ENCODE measurements around the gene ATP10B. TPM values are rescaled to one million over a fixed set of nuclear protein-coding genes. Genes with fewer than 3 reads are reported as not detected.

Gene ATP10B
- total and polyA plus RNA-seq, 2 experiments from 2014 or later, result not detected

DNA sequence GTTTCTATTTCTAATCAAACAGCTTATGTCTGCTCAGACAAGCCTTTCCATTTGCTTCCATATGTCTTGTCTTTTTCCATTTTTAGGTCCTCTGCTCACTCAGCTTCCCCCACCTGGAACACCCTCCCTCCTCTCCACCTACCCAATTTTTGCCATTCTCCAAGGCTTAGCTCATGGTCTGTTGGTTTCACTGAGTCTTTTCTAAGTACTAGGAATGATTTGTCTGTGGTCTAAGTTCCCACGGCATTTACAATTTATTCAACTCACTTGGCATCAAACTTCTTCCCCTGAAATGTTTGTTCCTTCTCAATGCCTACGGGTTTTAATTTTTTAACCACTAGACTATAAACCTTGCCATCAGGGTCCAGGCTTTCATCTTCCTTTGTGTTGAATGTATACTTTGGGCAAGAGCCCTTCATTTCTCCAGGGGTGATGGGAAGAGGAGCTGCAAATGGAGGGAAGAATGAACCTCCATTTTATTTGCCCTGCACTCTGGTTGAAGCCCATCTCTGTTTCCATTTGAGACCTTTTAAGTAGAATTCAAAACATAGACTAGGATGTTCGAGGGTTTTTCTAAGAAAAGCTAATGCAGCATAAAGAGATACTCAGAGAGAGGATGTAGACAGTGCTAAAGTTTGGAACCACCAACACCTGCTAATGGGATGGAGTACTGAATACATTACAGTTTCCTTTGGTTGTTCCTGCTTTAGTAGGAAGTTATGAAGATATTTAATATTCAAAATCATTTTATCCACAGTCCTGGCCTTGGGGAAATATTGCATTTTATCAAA is 326.3 kb downstream of the ATP10B start:
- no peaks in the 10 kb centered on the region for H3K36me3 ChIP-seq (ENCODE audit: low read depth)

DNA sequence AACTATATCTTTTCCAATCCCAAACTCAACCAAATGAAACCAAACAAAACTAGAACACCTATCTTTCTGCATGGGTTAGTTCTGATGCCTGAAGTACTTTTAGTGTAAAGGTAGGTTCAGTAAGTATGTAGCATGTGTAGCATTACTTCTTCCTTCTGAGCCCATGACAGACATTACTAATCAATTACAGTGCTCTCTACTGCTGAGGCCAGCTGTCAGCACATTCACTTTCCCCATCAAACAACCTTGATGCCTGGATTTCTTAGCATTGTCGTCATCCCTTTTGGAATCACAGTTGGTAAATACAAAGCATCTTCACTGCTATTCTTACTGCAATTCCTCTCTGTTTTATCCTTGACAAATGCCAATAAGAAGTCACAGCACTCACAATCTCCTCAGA is 327.2 kb downstream of the ATP10B start:
- no peak overlapping the region for H3K9ac ChIP-seq
- no peaks in the 10 kb centered on the region for H3K4me1 ChIP-seq (ENCODE audit: insufficient read depth)
- H3K27me3 ChIP-seq (replicated peaks; ENCODE audit: insufficient read depth), result peaks cover 20% of the 10 kb centered on the region
- no peaks in the 10 kb centered on the region for H3F3A ChIP-seq (ENCODE audit: insufficient read depth)
- no peak overlapping the region for H3K4me3 ChIP-seq
- H2AFZ ChIP-seq, result no peak overlapping the region
- no peaks in the 10 kb centered on the region for H4K20me1 ChIP-seq (ENCODE audit: insufficient read depth)
- no peaks in the 10 kb centered on the region for H3K9me2 ChIP-seq (ENCODE audit: insufficient read depth)
- no peak overlapping the region for H3K27ac ChIP-seq
- H3K4me2 ChIP-seq (ENCODE audit: unreplicated experiment), result no peak overlapping the region
- WGBS, 2 experiments (ENCODE audit: low coverage in 1 of 2, low lambda C conversion rate in 2 of 2, missing lambda C conversion rate in 2 of 2), result 44 to 59% methylated on average over 1 of the region's 1 CpG
- no peaks in the 10 kb centered on the region for H3K36me3 ChIP-seq (ENCODE audit: low read depth)
- no peaks in the 10 kb centered on the region for H3K79me2 ChIP-seq (ENCODE audit: insufficient read depth)
- DNase-seq, result no peak
- in situ Hi-C loops (cut with MboI), result no loop called here
- TF ChIP-seq EZH2phosphoT487 (IDR thresholded peaks at IDR 0.05; ENCODE audit: insufficient read depth, low read depth) (no peak), EZH2 (IDR thresholded peaks at IDR 0.05; ENCODE audit: insufficient read depth, poor library complexity, severe bottlenecking) (no peak)
- no peaks in the 10 kb centered on the region for H3K9me3 ChIP-seq (ENCODE audit: low read depth)

More for the DNA sequence above, 326.3 kb downstream of the ATP10B start:
- no peaks in the 10 kb centered on the region for H3K4me1 ChIP-seq (ENCODE audit: insufficient read depth)
- TF ChIP-seq EZH2phosphoT487 (IDR thresholded peaks at IDR 0.05; ENCODE audit: insufficient read depth, low read depth) (no peak), EZH2 (IDR thresholded peaks at IDR 0.05; ENCODE audit: insufficient read depth, poor library complexity, severe bottlenecking) (no peak)
- H3K4me3 ChIP-seq, result no peak overlapping the region
- H3K4me2 ChIP-seq (ENCODE audit: unreplicated experiment), result no peak overlapping the region
- H3K79me2 ChIP-seq (ENCODE audit: insufficient read depth), result no peaks in the 10 kb centered on the region
- H3K9me3 ChIP-seq (ENCODE audit: low read depth), result no peaks in the 10 kb centered on the region
- H3K27ac ChIP-seq, result no peak overlapping the region
- WGBS, 2 experiments (ENCODE audit: low coverage in 1 of 2, low lambda C conversion rate in 2 of 2, missing lambda C conversion rate in 2 of 2), result 50 to 51% methylated on average over 3 of the region's 3 CpGs
- H3K9me2 ChIP-seq (ENCODE audit: insufficient read depth), result no peaks in the 10 kb centered on the region
- H4K20me1 ChIP-seq (ENCODE audit: insufficient read depth), result no peaks in the 10 kb centered on the region
- peaks cover 20% of the 10 kb centered on the region for H3K27me3 ChIP-seq (replicated peaks; ENCODE audit: insufficient read depth)
- no peaks in the 10 kb centered on the region for H3F3A ChIP-seq (ENCODE audit: insufficient read depth)
- no peak for DNase-seq
- in situ Hi-C loops (cut with MboI), result no loop called here
- H2AFZ ChIP-seq, result no peak overlapping the region
- H3K9ac ChIP-seq, result no peak overlapping the region

DNA sequence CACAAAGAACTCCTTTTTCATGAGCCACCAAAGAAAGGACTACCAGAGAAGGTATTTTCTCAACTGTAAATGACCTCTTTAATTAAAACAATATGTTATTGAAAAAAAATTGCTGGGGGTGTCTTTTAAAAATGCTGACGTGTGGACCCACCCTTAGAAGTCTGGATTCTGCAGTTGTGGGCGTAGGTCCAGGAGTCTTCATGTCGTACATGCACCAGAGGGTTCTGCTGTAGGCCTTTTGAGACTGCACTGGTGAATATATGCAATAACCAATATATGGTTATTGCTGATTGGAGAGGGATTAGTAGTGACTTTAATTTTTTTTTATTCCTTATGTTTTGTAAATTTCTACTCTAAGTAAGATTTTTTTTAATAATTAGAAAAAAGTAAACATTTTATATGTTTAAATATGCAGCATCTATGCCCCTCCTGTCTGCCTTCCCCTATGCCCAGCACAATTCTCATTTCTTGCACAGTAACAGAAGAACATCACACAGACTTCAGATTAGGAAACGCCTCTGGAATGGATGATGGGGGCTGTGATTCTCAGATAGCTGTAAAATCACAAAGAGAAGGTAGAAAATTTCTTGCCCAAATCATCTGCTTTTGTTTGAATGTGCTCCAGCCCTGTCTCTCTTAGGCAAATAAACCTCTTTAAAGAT is 328.4 kb downstream of the ATP10B start:
- no peak overlapping the region for H2AFZ ChIP-seq
- no peaks in the 10 kb centered on the region for H3K9me2 ChIP-seq (ENCODE audit: insufficient read depth)
- WGBS, 2 experiments (ENCODE audit: low coverage in 1 of 2, low lambda C conversion rate in 2 of 2, missing lambda C conversion rate in 2 of 2), result 39% methylated on average over 4 of the region's 4 CpGs
- no peak overlapping the region for H3K27ac ChIP-seq
- no peaks in the 10 kb centered on the region for H3F3A ChIP-seq (ENCODE audit: insufficient read depth)
- peaks cover 20% of the 10 kb centered on the region for H3K27me3 ChIP-seq (replicated peaks; ENCODE audit: insufficient read depth)
- H3K9me3 ChIP-seq (ENCODE audit: low read depth), result no peaks in the 10 kb centered on the region
- H3K9ac ChIP-seq, result no peak overlapping the region
- in situ Hi-C loops (cut with MboI), result no loop called here
- no peak overlapping the region for H3K4me2 ChIP-seq (ENCODE audit: unreplicated experiment)
- H3K79me2 ChIP-seq (ENCODE audit: insufficient read depth), result no peaks in the 10 kb centered on the region
- no peak for DNase-seq
- no peak overlapping the region for H3K4me3 ChIP-seq
- H4K20me1 ChIP-seq (ENCODE audit: insufficient read depth), result no peaks in the 10 kb centered on the region
- no peaks in the 10 kb centered on the region for H3K4me1 ChIP-seq (ENCODE audit: insufficient read depth)
- H3K36me3 ChIP-seq (ENCODE audit: low read depth), result no peaks in the 10 kb centered on the region
- TF ChIP-seq EZH2 (IDR thresholded peaks at IDR 0.05; ENCODE audit: insufficient read depth, poor library complexity, severe bottlenecking) (no peak), EZH2phosphoT487 (IDR thresholded peaks at IDR 0.05; ENCODE audit: insufficient read depth, low read depth) (no peak)

DNA sequence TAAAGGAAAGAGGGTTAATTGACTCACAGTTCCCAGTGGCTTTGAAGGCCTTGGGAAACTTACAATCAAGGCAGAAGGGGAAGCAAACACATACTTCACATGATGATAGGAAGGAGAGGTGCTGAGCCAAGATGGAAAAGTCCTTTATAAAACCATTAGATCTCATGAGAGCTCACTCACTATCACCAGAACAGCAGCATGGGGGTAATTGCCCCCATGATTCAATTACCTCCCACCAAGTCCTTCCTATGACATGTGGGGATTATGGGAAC is 330.7 kb downstream of the ATP10B start:
- no peak overlapping the region for H3K4me3 ChIP-seq
- no peaks in the 10 kb centered on the region for H3K9me2 ChIP-seq (ENCODE audit: insufficient read depth)
- no peaks in the 10 kb centered on the region for H3K36me3 ChIP-seq (ENCODE audit: low read depth)
- no peak overlapping the region for H3K4me2 ChIP-seq (ENCODE audit: unreplicated experiment)
- no peak for TF ChIP-seq EZH2phosphoT487 (IDR thresholded peaks at IDR 0.05; ENCODE audit: insufficient read depth, low read depth)
- TF ChIP-seq EZH2 (IDR thresholded peaks at IDR 0.05; ENCODE audit: insufficient read depth, poor library complexity, severe bottlenecking), result no peak
- H4K20me1 ChIP-seq (ENCODE audit: insufficient read depth), result no peaks in the 10 kb centered on the region
- no peak overlapping the region for H3K9ac ChIP-seq
- no peak overlapping the region for H3K27ac ChIP-seq
- in situ Hi-C loops (cut with MboI), result no loop called here
- no peaks in the 10 kb centered on the region for H3F3A ChIP-seq (ENCODE audit: insufficient read depth)
- H3K27me3 ChIP-seq (replicated peaks; ENCODE audit: insufficient read depth), result peaks cover 20% of the 10 kb centered on the region; the same call in 1 of the 2 replicates
- H3K79me2 ChIP-seq (ENCODE audit: insufficient read depth), result no peaks in the 10 kb centered on the region
- H3K9me3 ChIP-seq (ENCODE audit: low read depth), result no peaks in the 10 kb centered on the region
- DNase-seq, result no peak
- H2AFZ ChIP-seq, result no peak overlapping the region
- H3K4me1 ChIP-seq (ENCODE audit: insufficient read depth), result no peaks in the 10 kb centered on the region

Data from GM23248 (cell line).